HepG2 (cell line): ENCODE measurements around the gene C1orf159. TPM values are rescaled to one million over a fixed set of nuclear protein-coding genes. Genes with fewer than 3 reads are reported as not detected.
A peak's percentile ranks its signal among the peaks of the same experiment; 100 is the strongest.

Experiments used
- CREBL2 ChIP-seq: sonication (generic); formaldehyde crosslinking; IDR thresholded peaks from 2 replicates; pipeline ENCODE4 v1.8.1; 2023; ENCODE audit warnings: missing genetic modification reagents, mild to moderate bottlenecking, borderline replicate concordance
- E2F5 ChIP-seq: sonication (generic); formaldehyde crosslinking; conservative IDR thresholded peaks from 2 replicates; pipeline ENCODE4 v1.4.0; 2020; ENCODE audit warnings: missing genetic modification reagents
- GATAD2A ChIP-seq: IDR thresholded peaks from 2 replicates; pipeline ENCODE4 v1.6.1; 2016
- HDAC2 ChIP-seq: sonication (generic); formaldehyde crosslinking; IDR thresholded peaks from 2 replicates; pipeline ENCODE4 v1.4.0; 2020; ENCODE audit warnings: missing genetic modification reagents
- HDAC6 ChIP-seq: fragments of 200-600 bp; sonication (generic); IDR thresholded peaks from 2 replicates; pipeline ENCODE4 v1.7.0; 2017; ENCODE audit warnings: mild to moderate bottlenecking, antibody characterized with exemption, low read length, low read depth
- KDM5A ChIP-seq: fragments of 200-600 bp; sonication (generic); IDR thresholded peaks from 2 replicates; pipeline ENCODE4 v1.7.0; 2018; ENCODE audit warnings: antibody characterized with exemption, mild to moderate bottlenecking, low read length, borderline replicate concordance
- KLF12 ChIP-seq: sonication (generic); formaldehyde crosslinking; IDR thresholded peaks from 2 replicates; pipeline ENCODE4 v1.4.0; 2020; ENCODE audit warnings: missing genetic modification reagents, borderline replicate concordance
- KLF6 ChIP-seq: IDR thresholded peaks from 2 replicates; pipeline ENCODE4 v1.8.0; 2016; ENCODE audit warnings: missing biosample characterization, missing genetic modification reagents
- LCORL ChIP-seq, 2 experiments: fragments of 450-650 bp in 1 of 2; sonication (generic) in 1 of 2; formaldehyde crosslinking in 1 of 2; IDR thresholded peaks; 2 replicates each; pipeline versions ENCODE4 v1.5.0 to v1.6.1; 2017 to 2020; ENCODE audit warnings: antibody characterized with exemption in 1 of 2, missing genetic modification reagents in 1 of 2
- MAFK ChIP-seq, 2 experiments: IDR thresholded peaks in 1 of 2; conservative IDR thresholded peaks in 1 of 2; 2 replicates each; pipeline ENCODE4 v1.6.1; 2011; ENCODE audit warnings: improper control_type of control experiment in 2 of 2, low read length in 2 of 2
- MXI1 ChIP-seq: IDR thresholded peaks from 3 replicates; pipeline ENCODE4 v1.6.1; 2012; ENCODE audit warnings: low read depth, low read length, inconsistent platforms, borderline replicate concordance
- PHF21A ChIP-seq: sonication (generic); formaldehyde crosslinking; IDR thresholded peaks from 2 replicates; pipeline ENCODE4 v1.5.0; 2020; ENCODE audit warnings: mild to moderate bottlenecking, missing genetic modification reagents
- PITX1 ChIP-seq: sonication (generic); formaldehyde crosslinking; IDR thresholded peaks from 2 replicates; pipeline ENCODE4 v1.5.1; 2020; ENCODE audit warnings: mild to moderate bottlenecking, missing genetic modification reagents
- SAP130 ChIP-seq: IDR thresholded peaks from 2 replicates; pipeline ENCODE4 v1.6.1; 2016; ENCODE audit warnings: low read depth
- SATB2 ChIP-seq: sonication (generic); formaldehyde crosslinking; IDR thresholded peaks from 2 replicates; pipeline ENCODE4 v1.5.0; 2020; ENCODE audit warnings: missing genetic modification reagents
- YY1 ChIP-seq: IDR thresholded peaks from 2 replicates; pipeline ENCODE4 v1.6.1; 2011; ENCODE audit warnings: low read length, low read depth, moderate library complexity, mild to moderate bottlenecking; ENCODE audit not compliant: insufficient read depth, insufficient replicate concordance
- ZNF253 ChIP-seq: sonication (generic); formaldehyde crosslinking; IDR thresholded peaks from 2 replicates; pipeline ENCODE4 v1.8.0; 2022; ENCODE audit warnings: mild to moderate bottlenecking, missing genetic modification reagents, borderline replicate concordance
- ZNF276 ChIP-seq: sonication (generic); formaldehyde crosslinking; IDR thresholded peaks from 2 replicates; pipeline ENCODE4 v1.4.0; 2020; ENCODE audit warnings: mild to moderate bottlenecking, low read depth, missing genetic modification reagents
- ZNF496 ChIP-seq: sonication (generic); formaldehyde crosslinking; IDR thresholded peaks from 2 replicates; pipeline ENCODE4 v1.8.1; 2023; ENCODE audit warnings: mild to moderate bottlenecking, moderate library complexity, missing genetic modification reagents; ENCODE audit not compliant: insufficient replicate concordance
- ZNF543 ChIP-seq: sonication (generic); formaldehyde crosslinking; IDR thresholded peaks from 2 replicates; pipeline ENCODE4 v1.4.0; 2020; ENCODE audit warnings: mild to moderate bottlenecking, missing genetic modification reagents
- ZNF781 ChIP-seq: sonication (generic); formaldehyde crosslinking; IDR thresholded peaks from 2 replicates; pipeline ENCODE4 v1.5.1; 2020; ENCODE audit warnings: borderline replicate concordance, mild to moderate bottlenecking, missing genetic modification reagents; ENCODE audit errors: not compliant biosample characterization
- ZNF879 ChIP-seq: sonication (generic); formaldehyde crosslinking; IDR thresholded peaks from 2 replicates; pipeline ENCODE4 v1.8.1; 2023; ENCODE audit warnings: missing genetic modification reagents
- polyA plus RNA-seq, 8 experiments: library from polyadenylated mRNA; depleted of rRNA in 3 of 8; stranded (reverse) in 7 of 8; unstranded in 1 of 8; fragments of >200 nt; fragmentation: Illumina TruSeq in 4 of 8; extraction: Trizol in 4 of 8; gene quantifications; 2 replicates each; pipeline versions ENCODE4 v1.2.1 to v1.2.3, GENCODE V29; 2011 to 2016; ENCODE audit warnings: low read depth in 4 of 8, missing spikeins in 1 of 8, mixed read lengths in 1 of 8; ENCODE audit not compliant: insufficient read depth in 1 of 8
- total RNA-seq, 5 experiments: library from RNA; depleted of rRNA; stranded (reverse); fragments of >200 nt; fragmentation: Illumina TruSeq; extraction: Trizol; gene quantifications; 2 replicates each; pipeline ENCODE4 v1.2.3, GENCODE V29; 2016; ENCODE audit warnings: low read depth in 1 of 5
- TF ChIP-seq, protein P1 (sequence below): conservative IDR thresholded peaks from 2 replicates; pipeline ENCODE4 v1.6.1; 2018; ENCODE audit warnings: missing genetic modification reagents
- TF ChIP-seq, protein P2 (sequence below): sonication (generic); formaldehyde crosslinking; IDR thresholded peaks from 2 replicates; pipeline ENCODE4 v1.8.0; 2022; ENCODE audit warnings: mild to moderate bottlenecking, missing genetic modification reagents, borderline replicate concordance

The C1orf159 gene
- total and polyA plus RNA-seq, 2 of the 13 experiments (the other 11 are each of a cell fraction or from before 2014, with no cell fraction given): 3.8 to 6.7 TPM

DNA sequence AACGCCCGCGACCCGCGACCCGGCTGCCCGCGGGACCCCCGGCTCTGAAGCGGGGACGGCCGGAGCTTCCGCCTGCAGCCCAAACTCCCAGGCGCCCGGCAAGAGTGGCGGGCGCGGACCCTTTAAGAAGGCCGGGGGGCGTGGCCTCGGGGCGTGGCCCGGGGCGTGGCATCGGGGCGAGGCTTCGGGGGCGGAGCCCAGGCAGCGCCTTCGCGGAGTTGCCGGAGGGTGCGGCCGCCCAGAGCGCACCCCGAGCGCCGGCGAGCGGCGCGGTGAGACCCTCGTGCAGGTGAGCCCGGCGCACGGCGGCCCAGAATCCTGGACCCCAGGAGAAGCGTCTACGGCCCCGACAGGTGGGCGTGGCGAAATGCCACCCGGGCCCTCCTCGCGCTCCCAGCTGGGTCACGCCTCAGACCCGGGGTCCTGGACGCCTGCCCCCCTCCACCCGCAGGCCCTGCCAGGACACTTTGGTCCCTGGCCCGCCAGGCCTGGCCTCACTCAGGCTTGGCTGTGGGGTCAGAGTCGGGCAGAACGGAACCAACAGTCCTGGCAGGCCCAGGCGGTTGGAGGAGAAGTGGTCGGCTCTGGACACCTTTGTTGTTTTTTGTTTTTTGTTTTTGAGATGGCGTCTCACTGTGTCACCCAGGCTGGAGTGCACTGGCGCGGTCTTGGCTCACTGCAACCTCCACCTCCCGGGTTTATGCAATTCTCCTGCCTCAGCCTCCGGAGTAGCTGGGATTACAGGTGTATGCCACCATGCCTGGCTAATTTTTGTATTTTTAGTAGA, 56.2 kb downstream of the C1orf159 start (continued):
- TF ChIP-seq, protein P1, sequence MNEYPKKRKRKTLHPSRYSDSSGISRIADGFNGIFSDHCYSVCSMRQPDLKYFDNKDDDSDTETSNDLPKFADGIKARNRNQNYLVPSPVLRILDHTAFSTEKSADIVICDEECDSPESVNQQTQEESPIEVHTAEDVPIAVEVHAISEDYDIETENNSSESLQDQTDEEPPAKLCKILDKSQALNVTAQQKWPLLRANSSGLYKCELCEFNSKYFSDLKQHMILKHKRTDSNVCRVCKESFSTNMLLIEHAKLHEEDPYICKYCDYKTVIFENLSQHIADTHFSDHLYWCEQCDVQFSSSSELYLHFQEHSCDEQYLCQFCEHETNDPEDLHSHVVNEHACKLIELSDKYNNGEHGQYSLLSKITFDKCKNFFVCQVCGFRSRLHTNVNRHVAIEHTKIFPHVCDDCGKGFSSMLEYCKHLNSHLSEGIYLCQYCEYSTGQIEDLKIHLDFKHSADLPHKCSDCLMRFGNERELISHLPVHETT (CRISPR knock-in tag): no peak
- 0 out of 2 replicates have a peak, but pooled peaks have one; percentile 29 for TF ChIP-seq ZNF543
- TF ChIP-seq KLF12: peak; percentile 90; the same call in 1 of the 2 replicates
- TF ChIP-seq ZNF496 (CRISPR knock-in tag): no peak
- no peak for TF ChIP-seq LCORL (IDR thresholded peaks at IDR 0.05)
- peak; percentile 27; the same call in 1 of the 2 replicates for TF ChIP-seq LCORL (CRISPR knock-in tag; IDR thresholded peaks at IDR 0.05)
- TF ChIP-seq SAP130 (CRISPR knock-in tag): peak; percentile 48
- no peak for TF ChIP-seq KLF6 (CRISPR knock-in tag)
- TF ChIP-seq PITX1 (CRISPR knock-in tag): 0 out of 2 replicates have a peak, but pooled peaks have one; percentile 10
- TF ChIP-seq PHF21A: no peak
- no peak for TF ChIP-seq ZNF253 (CRISPR knock-in tag)
- TF ChIP-seq GATAD2A: no peak
- no peak for TF ChIP-seq SATB2
- TF ChIP-seq MXI1: peak; percentile 38; the same call in 1 of the 3 replicates
- TF ChIP-seq YY1: peak; percentile 57
- TF ChIP-seq ZNF879 (CRISPR knock-in tag): peak; percentile 46; the same call in 1 of the 2 replicates
- no peak for TF ChIP-seq ZNF276
- 0 out of 2 replicates have a peak, but pooled peaks have one; percentile 56 for TF ChIP-seq KDM5A
- TF ChIP-seq HDAC6: no peak
- TF ChIP-seq HDAC2 (CRISPR knock-in tag): no peak
- no peak for TF ChIP-seq CREBL2
- TF ChIP-seq ZNF781 (CRISPR knock-in tag): no peak
- TF ChIP-seq E2F5 (CRISPR knock-in tag): 0 out of 2 replicates have a peak, but pooled peaks have one; percentile 10
- TF ChIP-seq, protein P2, sequence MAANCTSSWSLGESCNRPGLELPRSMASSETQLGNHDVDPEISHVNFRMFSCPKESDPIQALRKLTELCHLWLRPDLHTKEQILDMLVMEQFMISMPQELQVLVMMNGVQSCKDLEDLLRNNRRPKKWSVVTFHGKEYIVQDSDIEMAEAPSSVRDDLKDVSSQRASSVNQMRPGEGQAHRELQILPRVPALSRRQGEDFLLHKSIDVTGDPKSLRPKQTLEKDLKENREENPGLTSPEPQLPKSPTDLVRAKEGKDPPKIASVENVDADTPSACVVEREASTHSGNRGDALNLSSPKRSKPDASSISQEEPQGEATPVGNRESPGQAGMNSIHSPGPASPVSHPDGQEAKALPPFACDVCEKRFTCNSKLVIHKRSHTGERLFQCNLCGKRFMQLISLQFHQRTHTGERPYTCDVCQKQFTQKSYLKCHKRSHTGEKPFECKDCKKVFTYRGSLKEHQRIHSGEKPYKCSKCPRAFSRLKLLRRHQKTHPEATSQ: no peak
- no peak for TF ChIP-seq MAFK (conservative IDR thresholded peaks at IDR 0.05 in 1 of 2, IDR thresholded peaks at IDR 0.05 in 1 of 2; ENCODE audit: low read length in 2 of 2)
